Stimulated activated CD8-positive, alpha-beta memory T cell treated with anti-CD3 and anti-CD28 coated beads, Interleukin-15, amount 100 ng/mL, for 1 hour (primary cell): ENCODE data around the gene ADAMTS17.

Experiments used
- DNase-seq: peaks from one replicate; pipeline ENCODE4 v3.0.0-alpha.2; 2020; ENCODE audit warnings: low read depth

Gene ADAMTS17

GRCh38 chr15:100029868-100030479, 311.8 kb downstream of the ADAMTS17 start:
- DNase-seq, result no peak

DNA sequence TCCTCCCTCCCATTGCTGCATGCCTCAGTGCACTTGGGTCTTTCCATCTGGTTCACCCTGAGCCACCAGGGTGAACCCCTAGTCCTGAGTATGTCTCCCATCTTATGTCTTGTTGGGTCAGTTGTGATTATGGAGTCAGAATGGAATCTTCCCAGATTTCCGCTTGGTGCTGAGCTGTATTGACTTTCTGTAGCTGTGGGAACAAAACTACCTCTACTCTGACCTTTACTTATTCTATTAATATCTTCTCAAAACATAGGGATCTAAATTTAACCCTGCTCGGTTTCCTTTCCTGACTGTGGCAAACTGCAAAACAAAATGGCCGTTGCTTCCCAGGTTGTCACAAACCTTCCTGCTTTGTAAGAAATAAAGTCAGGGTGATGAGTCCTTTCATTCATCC, 312.7 kb downstream of the ADAMTS17 start:
- DNase-seq, result no peak

DNA sequence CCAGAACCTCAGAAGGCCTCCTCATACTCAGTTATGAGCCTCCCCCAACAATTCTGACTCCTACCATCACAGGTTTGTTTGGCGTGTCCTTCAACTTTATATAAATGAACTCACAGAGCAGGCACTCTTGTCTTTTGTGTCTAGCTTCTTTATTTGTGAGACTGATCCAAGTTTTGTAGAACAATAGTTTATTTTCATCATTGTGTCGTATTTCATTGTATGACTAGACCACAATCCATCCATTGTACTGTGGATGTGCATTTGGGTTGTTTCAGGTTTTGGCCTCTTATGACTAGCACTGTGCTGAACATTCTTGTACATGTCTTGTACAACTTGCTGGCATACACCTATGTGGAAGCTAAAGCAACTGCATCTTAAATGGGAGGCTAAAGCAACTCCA, 315.7 kb downstream of the ADAMTS17 start:
- no peak for DNase-seq

DNA sequence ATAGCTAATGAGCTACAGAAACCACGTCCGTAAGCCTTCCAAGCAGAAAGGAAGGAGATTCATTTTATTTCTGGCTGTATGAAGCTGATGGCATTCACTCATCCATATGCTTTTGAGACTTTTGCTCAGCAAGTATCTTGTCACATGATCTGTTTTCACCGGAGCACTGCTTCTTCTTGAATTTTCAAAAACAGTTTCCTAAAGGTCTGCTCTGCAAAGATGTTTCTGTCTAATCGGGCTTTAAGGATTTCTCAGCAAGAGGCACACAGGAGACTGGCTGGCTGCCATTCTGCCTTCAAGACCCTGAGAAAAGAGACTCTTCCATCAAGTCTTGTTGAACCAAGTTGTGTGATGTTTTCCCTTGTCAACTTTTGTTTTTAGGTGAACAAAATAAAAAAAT, 319.0 kb downstream of the ADAMTS17 start:
- no peak for DNase-seq

GRCh38 chr15:100022391-100022790, 319.4 kb downstream of the ADAMTS17 start:
- no peak for DNase-seq

- no peak for DNase-seq
Measured at GRCh38 chr15:100021653-100022052, 320.1 kb downstream of the ADAMTS17 start.

DNA sequence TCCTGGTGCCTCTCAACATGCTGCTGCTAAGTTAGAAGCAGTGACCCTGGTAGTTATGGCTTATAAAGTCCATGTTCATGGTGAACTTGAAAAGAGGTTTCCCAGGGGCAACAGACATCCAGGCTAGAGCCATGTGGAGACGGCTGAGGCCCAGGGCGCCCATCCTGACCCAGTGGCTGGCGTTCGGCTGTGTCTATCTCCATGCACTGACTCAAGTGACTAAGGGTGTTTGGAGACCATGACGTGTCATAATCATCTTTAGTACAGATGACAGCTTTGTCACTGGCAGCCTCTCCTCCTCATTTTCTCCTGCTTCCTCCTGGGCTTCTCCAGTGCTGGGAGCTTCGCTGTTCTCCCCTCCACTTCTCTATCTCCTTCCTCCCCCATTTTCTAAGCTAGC, 321.2 kb downstream of the ADAMTS17 start:
- DNase-seq, result no peak

GRCh38 chr15:100020189-100020588, 321.6 kb downstream of the ADAMTS17 start:
- no peak for DNase-seq

DNA sequence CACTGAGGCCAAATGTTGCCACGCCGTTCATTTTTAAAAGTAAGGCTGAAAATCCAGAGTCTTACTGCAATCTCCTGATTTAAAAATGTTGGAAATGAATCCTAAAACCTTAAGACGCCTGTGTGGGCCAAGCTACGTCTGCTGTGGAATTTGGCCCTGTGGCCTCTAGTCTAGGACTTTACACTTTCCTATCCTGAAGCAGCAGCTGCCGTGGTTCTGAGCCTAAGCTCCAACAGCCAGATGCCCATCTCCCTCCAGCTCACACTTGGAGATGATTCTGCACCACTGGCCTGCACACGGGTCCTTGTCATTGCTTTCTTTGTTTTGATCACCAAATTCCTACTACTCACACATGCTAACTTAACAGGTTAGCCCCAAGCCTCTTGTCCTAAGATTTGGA, 322.2 kb downstream of the ADAMTS17 start:
- DNase-seq, result no peak

GRCh38 chr15:100018191-100018590, 323.6 kb downstream of the ADAMTS17 start:
- no peak for DNase-seq

DNA sequence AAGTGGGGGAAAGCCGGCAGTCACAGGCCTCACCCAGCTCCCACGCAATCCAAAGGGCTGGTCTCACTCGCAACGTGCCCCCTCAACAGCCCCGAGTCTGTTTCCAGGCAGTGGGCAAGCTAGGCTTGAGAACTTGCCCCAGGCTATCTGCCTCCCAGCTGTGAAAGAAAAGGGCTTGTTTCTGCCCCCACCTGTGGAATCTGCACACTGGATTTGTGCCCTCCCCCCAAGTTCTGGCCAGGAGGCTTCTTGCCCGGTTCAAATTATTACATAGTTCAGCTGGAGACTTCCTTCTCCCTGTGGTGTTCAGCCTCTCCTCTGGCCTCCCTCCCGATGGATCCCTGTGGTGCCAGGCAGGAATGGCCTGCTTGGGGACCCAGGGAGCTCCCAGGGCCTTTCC, 324.6 kb downstream of the ADAMTS17 start:
- no peak for DNase-seq

- no peak for DNase-seq
Measured at GRCh38 chr15:100016632-100017031, 325.1 kb downstream of the ADAMTS17 start.

GRCh38 chr15:100011235-100011634, 330.5 kb downstream of the ADAMTS17 start:
- DNase-seq, result no peak

DNA sequence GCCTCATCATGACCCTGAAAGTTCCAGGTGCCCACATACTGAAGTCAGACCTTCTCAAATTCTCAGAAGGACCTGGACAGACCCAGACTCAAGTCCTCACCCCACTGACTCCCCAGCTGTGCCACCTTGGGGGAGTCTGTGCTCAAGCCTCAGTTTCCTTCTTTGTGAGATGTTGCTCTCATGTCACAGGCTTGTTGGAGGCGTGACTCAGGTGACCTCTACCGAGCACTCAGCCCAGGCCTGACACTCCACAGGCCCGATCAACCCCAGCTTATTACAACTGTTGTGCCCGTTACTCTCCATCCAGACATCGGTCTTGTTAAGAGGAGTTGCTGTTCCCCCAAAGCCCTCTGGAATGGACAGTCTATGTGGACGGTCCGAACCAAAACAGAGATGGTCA, 332.4 kb downstream of the ADAMTS17 start:
- DNase-seq, result no peak

- no peak for DNase-seq
Measured at GRCh38 chr15:100008258-100008657, 333.5 kb downstream of the ADAMTS17 start.

- DNase-seq, result no peak
Measured at GRCh38 chr15:100007609-100008008, 334.2 kb downstream of the ADAMTS17 start.

DNA sequence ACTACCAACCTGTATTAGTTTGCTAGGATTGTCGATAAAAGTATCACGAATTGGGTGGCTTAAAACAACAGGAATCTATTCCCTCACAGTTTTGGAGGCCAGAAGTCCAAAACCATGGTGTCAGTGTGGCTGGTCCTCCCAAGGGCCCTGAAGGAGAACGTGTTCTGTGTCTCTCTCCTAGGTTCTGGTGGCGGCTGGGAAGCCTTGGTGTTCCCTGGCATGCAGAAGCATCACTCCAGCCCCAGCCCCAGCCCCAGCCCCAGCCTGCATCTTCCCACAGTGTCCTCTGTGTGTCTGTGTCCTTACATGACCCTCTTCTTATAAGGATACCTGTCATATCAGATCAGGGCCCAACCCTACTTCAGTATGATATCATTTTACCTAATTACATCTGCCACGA, 336.1 kb downstream of the ADAMTS17 start:
- DNase-seq, result no peak

DNA sequence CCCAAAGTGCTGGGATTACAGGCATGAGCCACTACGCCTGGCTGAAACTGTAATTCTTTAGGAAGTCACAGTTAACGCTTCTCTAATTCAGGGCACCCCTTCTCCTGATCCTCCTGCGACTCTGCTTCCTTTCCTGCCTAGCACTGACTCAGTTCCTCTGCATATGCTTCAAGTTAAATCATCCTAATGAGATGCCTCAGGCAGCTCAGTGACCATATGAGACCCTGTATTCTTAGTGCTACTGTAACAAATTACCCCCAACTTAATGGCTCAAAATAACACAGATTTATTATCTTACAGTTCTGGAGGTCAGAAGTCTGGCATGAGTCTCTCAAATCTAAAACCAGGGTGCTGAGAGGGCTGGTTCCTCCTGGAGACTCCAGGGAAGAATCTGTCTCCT, 336.8 kb downstream of the ADAMTS17 start:
- no peak for DNase-seq

- no peak for DNase-seq
Measured at GRCh38 chr15:100002787-100003536, 338.8 kb downstream of the ADAMTS17 start.

GRCh38 chr15:100002086-100002620, 339.6 kb downstream of the ADAMTS17 start:
- no peak for DNase-seq

DNA sequence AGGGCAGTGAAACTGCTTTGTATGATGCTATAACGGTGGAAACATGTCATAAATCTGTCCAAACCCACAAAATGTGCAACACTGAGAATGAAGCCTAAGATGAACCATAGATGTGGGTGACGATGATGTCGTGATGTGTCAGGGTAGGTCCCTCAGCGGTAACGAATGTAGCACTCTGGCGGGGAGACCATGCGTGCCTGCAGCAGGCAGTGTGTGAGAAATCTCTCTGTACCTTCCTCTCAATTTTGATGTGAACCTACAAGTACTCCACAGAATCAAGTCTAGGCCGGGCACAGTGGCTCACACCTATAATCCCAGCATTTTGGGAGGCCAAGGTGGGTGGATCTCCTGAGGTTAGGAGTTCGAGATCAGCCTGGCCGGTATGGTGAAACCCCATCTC, 340.4 kb downstream of the ADAMTS17 start:
- DNase-seq, result no peak

DNA sequence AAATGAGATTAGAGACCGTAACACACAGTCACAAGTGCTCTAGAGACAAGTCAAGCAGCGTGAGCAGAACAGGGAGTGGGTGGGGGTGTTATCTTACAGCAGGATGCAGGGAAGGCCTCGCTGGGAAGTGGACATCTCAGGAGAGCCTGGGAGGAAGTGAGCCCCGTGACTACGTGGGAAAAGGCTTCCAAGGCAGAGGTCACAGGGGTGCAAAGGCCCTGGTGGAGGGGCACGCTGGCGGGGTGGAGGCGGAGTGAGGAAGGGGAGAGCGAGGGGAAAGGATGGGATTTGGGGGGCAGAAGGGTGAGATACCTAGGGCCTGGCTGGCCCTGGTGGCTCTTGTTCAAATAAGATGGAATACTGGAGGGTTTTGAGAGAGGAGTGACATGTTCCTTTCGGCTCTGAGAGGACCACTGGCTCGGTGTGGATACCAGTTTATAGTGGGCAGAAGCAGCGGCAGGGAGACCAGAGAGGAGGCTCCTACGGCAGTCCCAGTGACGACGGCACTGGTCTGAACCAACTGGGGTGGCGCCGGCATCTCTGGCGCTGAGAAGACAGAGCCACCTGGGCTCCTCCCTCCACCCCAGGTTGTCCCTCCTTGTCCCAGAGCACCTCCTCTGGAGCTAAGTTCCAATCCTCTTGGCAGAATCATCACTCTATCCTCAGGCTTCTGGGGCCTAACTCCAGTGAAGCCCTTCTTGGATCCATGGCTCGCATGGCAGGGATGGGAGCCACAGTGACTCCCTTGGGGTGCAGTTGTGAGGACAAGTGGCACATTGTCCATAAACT, 342.3 kb downstream of the ADAMTS17 start:
- no peak for DNase-seq

- DNase-seq, result no peak
Measured at GRCh38 chr15:99998661-99999101, 343.1 kb downstream of the ADAMTS17 start.
